ENCODE measurements around the gene DHRS11. TPM values are rescaled to one million over a fixed set of nuclear protein-coding genes. Genes with fewer than 3 reads are reported as not detected.

Gene DHRS11
- total RNA-seq, 1 experiment from 2014 or later = 24.2 TPM

- BruUV-seq (replicated peaks) = no TSS peak
- no peak for DNase-seq
- no peak overlapping the region for H3K27ac ChIP-seq
- no peak overlapping the region for H2AFZ ChIP-seq
- TF ChIP-seq EZH2 (IDR thresholded peaks at IDR 0.05; ENCODE audit: low read depth) (no peak), CTCF (conservative IDR thresholded peaks at IDR 0.05) (no peak)
- H4K20me1 ChIP-seq (ENCODE audit: insufficient read depth) = peaks cover 11% of the 10 kb centered on the region
- no peaks in the 10 kb centered on the region for H3K27me3 ChIP-seq (ENCODE audit: insufficient read depth, low read depth)
- intact Hi-C loops (cut with micrococcal nuclease; ENCODE audit: unreplicated experiment) = no loop called here
- H3K4me2 ChIP-seq = no peak overlapping the region
- CTCF ChIA-PET = no interaction called here
- no peaks in the 10 kb centered on the region for H3K9me2 ChIP-seq (ENCODE audit: insufficient read depth)
- no peak overlapping the region for H3K4me3 ChIP-seq
- peaks cover 7% of the 10 kb centered on the region; the same call in 1 of the 2 replicates for H3K79me2 ChIP-seq (ENCODE audit: low read depth)
- no peaks in the 10 kb centered on the region for H3K4me1 ChIP-seq (replicated peaks; ENCODE audit: insufficient read depth)
- POLR2A ChIA-PET (ENCODE audit: unreplicated experiment) = no interaction called here
- no peaks in the 10 kb centered on the region for H3K9me3 ChIP-seq (ENCODE audit: insufficient read depth, low read depth)
- no peaks in the 10 kb centered on the region for H3K36me3 ChIP-seq (ENCODE audit: low read depth)
- no peaks in the 10 kb centered on the region for H3F3A ChIP-seq (ENCODE audit: insufficient read depth, low read depth)
Observed at GRCh38 chr17:36610474-36610873, 18.8 kb downstream of the DHRS11 start.

- Histone ChIP-seq H3K4me2 (no peak overlapping the region), H3K79me2 (ENCODE audit: low read depth) (no peaks in the 10 kb centered on the region), H3K36me3 (ENCODE audit: low read depth) (no peaks in the 10 kb centered on the region), H4K20me1 (ENCODE audit: insufficient read depth) (peaks cover 4% of the 10 kb centered on the region), H3K4me1 (replicated peaks; ENCODE audit: insufficient read depth) (no peaks in the 10 kb centered on the region), H2AFZ (no peak overlapping the region), H3K27me3 (ENCODE audit: insufficient read depth, low read depth) (no peaks in the 10 kb centered on the region), H3K9me3 (ENCODE audit: insufficient read depth, low read depth) (no peaks in the 10 kb centered on the region), H3K9me2 (ENCODE audit: insufficient read depth) (no peaks in the 10 kb centered on the region), H3F3A (ENCODE audit: insufficient read depth, low read depth) (no peaks in the 10 kb centered on the region), H3K4me3 (no peak overlapping the region), H3K27ac (no peak overlapping the region)
- intact Hi-C loops (cut with micrococcal nuclease; ENCODE audit: unreplicated experiment) = no loop called here
- no TSS peak for BruUV-seq (replicated peaks)
- POLR2A ChIA-PET (ENCODE audit: unreplicated experiment) = no interaction called here
- no peak for TF ChIP-seq EZH2 (IDR thresholded peaks at IDR 0.05; ENCODE audit: low read depth)
- TF ChIP-seq CTCF (conservative IDR thresholded peaks at IDR 0.05) = no peak
- CTCF ChIA-PET = interaction anchor here (0.7 kb wide), 1 partner anchor 14 kb away, joined by 6 read pairs; no protein-coding TSS in a partner anchor
- no peak for DNase-seq
Observed at GRCh38 chr17:36611345-36612072, 19.8 kb downstream of the DHRS11 start.

- no peak overlapping the region for H3K27ac ChIP-seq
- ChIA-PET POLR2A (ENCODE audit: unreplicated experiment) (no interaction called here), CTCF (interaction anchor here (0.7 kb wide), 1 partner anchor 13 kb away, joined by 6 read pairs; no protein-coding TSS in a partner anchor)
- H3K79me2 ChIP-seq (ENCODE audit: low read depth) = no peaks in the 10 kb centered on the region
- H3K9me2 ChIP-seq (ENCODE audit: insufficient read depth) = no peaks in the 10 kb centered on the region
- TF ChIP-seq CTCF (conservative IDR thresholded peaks at IDR 0.05) = no peak
- no peak for TF ChIP-seq EZH2 (IDR thresholded peaks at IDR 0.05; ENCODE audit: low read depth)
- H3K9me3 ChIP-seq (ENCODE audit: insufficient read depth, low read depth) = no peaks in the 10 kb centered on the region
- no peaks in the 10 kb centered on the region for H3K36me3 ChIP-seq (ENCODE audit: low read depth)
- intact Hi-C loops (cut with micrococcal nuclease; ENCODE audit: unreplicated experiment) = no loop called here
- no TSS peak for BruUV-seq (replicated peaks)
- peaks cover 4% of the 10 kb centered on the region for H4K20me1 ChIP-seq (ENCODE audit: insufficient read depth)
- no peak overlapping the region for H3K4me3 ChIP-seq
- DNase-seq = no peak
- no peak overlapping the region for H2AFZ ChIP-seq
- H3K4me1 ChIP-seq (replicated peaks; ENCODE audit: insufficient read depth) = no peaks in the 10 kb centered on the region
- H3K4me2 ChIP-seq = no peak overlapping the region
- no peaks in the 10 kb centered on the region for H3K27me3 ChIP-seq (ENCODE audit: insufficient read depth, low read depth)
- no peaks in the 10 kb centered on the region for H3F3A ChIP-seq (ENCODE audit: insufficient read depth, low read depth)
Observed at GRCh38 chr17:36612323-36612722, 20.6 kb downstream of the DHRS11 start.
